HCT116 (cell line): ENCODE results near the gene VAV1. TPM values are rescaled to one million over a fixed set of nuclear protein-coding genes. Genes with fewer than 3 reads are reported as not detected.

Experiments
- ATAC-seq: fragments of 200-7000 bp; cut with Tn5 transposase; 2 replicates; pipeline ENCODE4 v1.9.1; 2020; ENCODE audit warnings: mild to moderate bottlenecking, moderate library complexity
- BruUV-seq: library from RNA; stranded (reverse); fragments of 400-500 nt; replicated peaks from 2 replicates; lab custom pipeline; 2021; lab: Mats Ljungman, UMichigan
- CTCF ChIA-PET: fragments of 300-600 bp; sonication (Branson Sonifier 250); formaldehyde crosslinking; loops from one replicate; lab custom pipeline; 2021; ENCODE audit warnings: antibody characterized with exemption; lab: Charles Lee
- POLR2A ChIA-PET: fragments of 300-600, 350-600 bp; sonication (Branson Sonifier 250); formaldehyde crosslinking; loops from one replicate; lab custom pipeline; 2021; ENCODE audit warnings: antibody characterized with exemption; lab: Charles Lee
- RAD21 ChIA-PET, 2 experiments: fragments of 300-600 bp; sonication (Branson Sonifier 250); formaldehyde crosslinking; loops; one replicate each; lab custom pipeline; 2023; ENCODE audit warnings: low total read pairs in 2 of 2; ENCODE audit not compliant: uncharacterized antibody in 2 of 2, unreplicated experiment in 2 of 2, low non-redundant PET in 1 of 2; lab: Charles Lee
- DNase-seq: peaks from one replicate; pipeline ENCODE4 v3.0.0-alpha.2; 2010; ENCODE audit warnings: low read depth, low spot score
- H2AFZ ChIP-seq: fragments of 200-600 bp; shearing (Covaris generic), sonication (generic); 2 replicates; pipeline ENCODE4 v1.6.1; 2017; ENCODE audit warnings: low read depth, mixed run types, mixed read lengths, antibody characterized with exemption, low read length; ENCODE audit not compliant: poor library complexity, severe bottlenecking
- H3K27ac ChIP-seq: 2 replicates; pipeline ENCODE4 v1.5.1; 2012; ENCODE audit warnings: low read depth, low read length
- H3K27me3 ChIP-seq: fragments of 200-600 bp; sonication (generic); 2 replicates; pipeline ENCODE4 v1.6.1; 2016; ENCODE audit warnings: mixed run types, low read length, mixed read lengths; ENCODE audit not compliant: insufficient read depth
- H3K36me3 ChIP-seq, 2 experiments: fragments of 200-500 bp in 1 of 2; fragments of 200-600 bp in 1 of 2; sonication (Bioruptor generic) in 1 of 2; sonication (generic) in 1 of 2; 2 replicates each; pipeline versions ENCODE4 v1.5.1 to v1.6.1; 2014 to 2016; ENCODE audit warnings: low read length in 2 of 2, inconsistent platforms in 1 of 2, mixed read lengths in 1 of 2, mixed run types in 1 of 2; ENCODE audit not compliant: insufficient read depth in 2 of 2, control insufficient read depth in 1 of 2
- H3K4me1 ChIP-seq, 2 experiments: fragments of 200-600 bp in 1 of 2; sonication (generic) in 1 of 2; 2 replicates each; pipeline versions ENCODE4 v1.5.1 to v1.6.1; 2012 to 2017; ENCODE audit warnings: low read length in 2 of 2, inconsistent platforms in 1 of 2, mild to moderate bottlenecking in 1 of 2, mixed read lengths in 1 of 2, mixed run types in 1 of 2, moderate library complexity in 1 of 2; ENCODE audit not compliant: insufficient read depth in 2 of 2, control insufficient read depth in 1 of 2
- H3K4me2 ChIP-seq: fragments of 200-600 bp; sonication (generic); 2 replicates; pipeline ENCODE4 v1.6.1; 2017; ENCODE audit warnings: mixed run types, low read length, mixed read lengths
- H3K4me3 ChIP-seq, 2 experiments: fragments of 200-600 bp in 1 of 2; sonication (generic) in 1 of 2; replicated peaks in 1 of 2; 2 replicates each; pipeline ENCODE4 v1.5.1; 2011 to 2016; ENCODE audit warnings: low read length in 2 of 2, control low read depth in 1 of 2, low read depth in 1 of 2, mild to moderate bottlenecking in 1 of 2, mixed read lengths in 1 of 2, mixed run types in 1 of 2
- H3K79me2 ChIP-seq: fragments of 200-600 bp; sonication (generic); 2 replicates; pipeline ENCODE4 v1.6.1; 2017; ENCODE audit warnings: mild to moderate bottlenecking, mixed run types, low read length, moderate library complexity, mixed read lengths; ENCODE audit not compliant: insufficient read depth
- H3K9ac ChIP-seq: fragments of 200-600 bp; sonication (generic); 2 replicates; pipeline ENCODE4 v1.6.1; 2016; ENCODE audit warnings: low read length, mixed read lengths
- H3K9me2 ChIP-seq: fragments of 200-600 bp; sonication (generic), shearing (Covaris generic); 2 replicates; pipeline ENCODE4 v1.6.1; 2017; ENCODE audit warnings: mixed run types, mild to moderate bottlenecking, moderate library complexity; ENCODE audit not compliant: insufficient read depth
- H3K9me3 ChIP-seq, 2 experiments: fragments of 200-500 bp in 1 of 2; fragments of 200-600 bp in 1 of 2; sonication (Bioruptor generic) in 1 of 2; sonication (generic) in 1 of 2; 2 replicates each; pipeline ENCODE4 v1.6.1; 2014 to 2017; ENCODE audit warnings: low read length in 2 of 2, mixed read lengths in 2 of 2, inconsistent platforms in 1 of 2, low read depth in 1 of 2, mild to moderate bottlenecking in 1 of 2, mixed run types in 1 of 2, moderate library complexity in 1 of 2; ENCODE audit not compliant: control insufficient read depth in 1 of 2, insufficient read depth in 1 of 2
- H4K20me1 ChIP-seq: fragments of 200-600 bp; sonication (generic), shearing (Covaris generic); 2 replicates; pipeline ENCODE4 v1.6.1; 2017; ENCODE audit warnings: mixed run types, mild to moderate bottlenecking, moderate library complexity; ENCODE audit not compliant: insufficient read depth
- EGR1 ChIP-seq: IDR thresholded peaks from 2 replicates; pipeline ENCODE4 v1.6.1; 2012; ENCODE audit warnings: low read depth
- ELF1 ChIP-seq: IDR thresholded peaks from 2 replicates; pipeline ENCODE4 v1.6.1; 2012; ENCODE audit warnings: low read depth, borderline replicate concordance
- EZH2 ChIP-seq: fragments of 200-600 bp; sonication (generic); IDR thresholded peaks from 2 replicates; pipeline ENCODE4 v1.6.1; 2017; ENCODE audit warnings: antibody characterized with exemption, mixed run types
- EZH2phosphoT487 ChIP-seq: fragments of 200-600 bp; IDR thresholded peaks from 2 replicates; pipeline ENCODE4 v1.6.1; 2018; ENCODE audit warnings: antibody characterized with exemption, borderline replicate concordance
- FOSL1 ChIP-seq: IDR thresholded peaks from 2 replicates; pipeline ENCODE4 v1.6.1; 2012; ENCODE audit warnings: low read depth
- JUND ChIP-seq: IDR thresholded peaks from 2 replicates; pipeline ENCODE4 v1.6.1; 2012
- RAD21 ChIP-seq: IDR thresholded peaks from 2 replicates; pipeline ENCODE4 v1.6.1; 2012; ENCODE audit warnings: low read depth, mild to moderate bottlenecking
- TCF7L2 ChIP-seq: IDR thresholded peaks from 2 replicates; pipeline ENCODE4 v1.7.0; 2011; ENCODE audit warnings: borderline replicate concordance, inconsistent platforms; ENCODE audit not compliant: insufficient read depth, insufficient read length; ENCODE audit errors: extremely low read depth
- YY1 ChIP-seq: IDR thresholded peaks from 2 replicates; pipeline ENCODE4 v1.6.1; 2011; ENCODE audit warnings: low read length, low read depth, moderate library complexity, mild to moderate bottlenecking; ENCODE audit not compliant: insufficient replicate concordance; ENCODE audit errors: extremely low read depth
- ZFX ChIP-seq: fragments of 450-650 bp; IDR thresholded peaks from 2 replicates; pipeline ENCODE4 v1.6.1; 2017
- ZNF274 ChIP-seq: fragments of 200-500 bp; sonication (Bioruptor generic); IDR thresholded peaks from 2 replicates; pipeline ENCODE4 v1.6.1; 2014; ENCODE audit warnings: mild to moderate bottlenecking, low read depth, low read length, inconsistent platforms
- intact Hi-C: fragments of 100-400 bp; cut with micrococcal nuclease; formaldehyde crosslinking; loops from 2 replicates; pipeline ENCODE4 v1.10.0; 2022
- total RNA-seq: library from RNA; stranded (reverse); gene quantifications from one replicate; pipeline ENCODE4 v1.2.1, GENCODE V29; 2021; ENCODE audit not compliant: unreplicated experiment
- TF ChIP-seq, protein P1 (sequence below): IDR thresholded peaks from 2 replicates; pipeline ENCODE4 v1.6.1; 2011; ENCODE audit warnings: mild to moderate bottlenecking, low read length, moderate library complexity; ENCODE audit not compliant: insufficient replicate concordance; ENCODE audit errors: extremely low read depth
- TF ChIP-seq, protein P2 (sequence below): IDR thresholded peaks from 2 replicates; pipeline ENCODE4 v1.6.1; 2012; ENCODE audit warnings: low read depth
- TF ChIP-seq, protein P3 (sequence below), 3 experiments: fragments of 200-600 bp in 1 of 3; sonication (generic) in 1 of 3; IDR thresholded peaks in 2 of 3; conservative IDR thresholded peaks in 1 of 3; 2 replicates each; pipeline ENCODE4 v1.5.1; 2012 to 2017; ENCODE audit warnings: low read depth in 2 of 3, low read length in 2 of 3, antibody characterized with exemption in 1 of 3, borderline replicate concordance in 1 of 3, control low read depth in 1 of 3, mild to moderate bottlenecking in 1 of 3, mixed read lengths in 1 of 3, mixed run types in 1 of 3, moderate library complexity in 1 of 3; ENCODE audit not compliant: insufficient read depth in 1 of 3

The VAV1 gene
- total RNA-seq, 1 experiment from 2014 or later = 20.6 TPM

DNA sequence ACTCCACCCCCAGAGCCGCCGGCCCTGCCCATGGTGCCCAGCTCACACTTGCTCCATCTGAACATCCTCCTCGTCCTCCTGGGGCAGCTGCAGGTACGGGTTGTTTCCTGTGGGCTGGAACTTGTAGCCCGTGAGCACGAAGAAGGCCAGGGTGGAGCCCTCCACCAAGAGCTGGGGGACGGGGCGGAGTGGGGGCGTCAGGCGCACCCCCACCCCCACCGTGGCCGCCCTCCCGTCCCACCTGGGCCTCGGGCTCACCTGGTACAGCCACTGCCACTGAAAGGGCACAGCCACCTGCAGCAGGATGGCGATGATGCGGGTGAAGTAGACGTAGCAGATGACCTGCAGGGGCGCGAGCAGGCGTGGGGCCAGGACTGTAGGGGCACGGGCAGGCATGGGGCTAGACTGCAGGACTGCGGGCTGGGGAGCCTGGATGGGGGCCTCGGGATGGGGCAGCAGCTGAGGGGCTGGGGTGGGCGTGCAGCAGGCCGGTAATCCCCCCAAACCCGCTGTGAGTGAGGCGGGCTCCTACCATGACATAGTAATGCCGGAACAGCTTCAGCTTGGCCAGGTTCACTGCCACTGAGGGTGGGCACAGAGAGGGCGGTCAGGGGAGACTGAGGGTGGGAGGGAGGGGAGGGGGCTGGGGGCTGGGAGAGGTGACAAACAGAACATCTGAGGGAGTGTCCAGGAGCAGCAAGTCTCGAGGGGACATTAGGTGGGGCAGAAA is 41.4 kb upstream of the VAV1 start:
- ATAC-seq = peak; percentile 37
- ChIA-PET RAD21 (interaction anchor here in 1 of 2 experiments (0.7 kb wide), 1 partner anchor 182 kb away, joined by 7 read pairs; no protein-coding TSS in a partner anchor), CTCF (no interaction called here), POLR2A (interaction anchor here (0.6 kb wide), 2 partner anchors 37 to 128 kb away, joined by 4 to 5 read pairs; no protein-coding TSS in a partner anchor)
- Histone ChIP-seq H3K9ac (no peak overlapping the region), H3K27ac (peak overlapping the region; percentile 45; the same call in 1 of the 2 replicates), H3K4me2 (peak overlapping the region; percentile 23), H3K9me3 (no peaks in the 10 kb centered on the region), H3K79me2 (peaks cover 9% of the 10 kb centered on the region), H3K9me2 (no peaks in the 10 kb centered on the region), H3K36me3 (no peaks in the 10 kb centered on the region; a peak in 2 of 4 replicates), H4K20me1 (no peaks in the 10 kb centered on the region), H3K4me1 (peaks cover 12 to 24% of the 10 kb centered on the region in 2 experiments), H2AFZ (no peak overlapping the region), H3K27me3 (no peaks in the 10 kb centered on the region), H3K4me3 (no peak overlapping the region)
- intact Hi-C loops = no loop called here
- no TSS peak for BruUV-seq
- TF ChIP-seq JUND (no peak), YY1 (no peak), ZFX (no peak), FOSL1 (no peak), RAD21 (no peak), EZH2 (no peak), EGR1 (no peak), ZNF274 (no peak), EZH2phosphoT487 (no peak), ELF1 (no peak), TCF7L2 (no peak)
- TF ChIP-seq, protein P1, sequence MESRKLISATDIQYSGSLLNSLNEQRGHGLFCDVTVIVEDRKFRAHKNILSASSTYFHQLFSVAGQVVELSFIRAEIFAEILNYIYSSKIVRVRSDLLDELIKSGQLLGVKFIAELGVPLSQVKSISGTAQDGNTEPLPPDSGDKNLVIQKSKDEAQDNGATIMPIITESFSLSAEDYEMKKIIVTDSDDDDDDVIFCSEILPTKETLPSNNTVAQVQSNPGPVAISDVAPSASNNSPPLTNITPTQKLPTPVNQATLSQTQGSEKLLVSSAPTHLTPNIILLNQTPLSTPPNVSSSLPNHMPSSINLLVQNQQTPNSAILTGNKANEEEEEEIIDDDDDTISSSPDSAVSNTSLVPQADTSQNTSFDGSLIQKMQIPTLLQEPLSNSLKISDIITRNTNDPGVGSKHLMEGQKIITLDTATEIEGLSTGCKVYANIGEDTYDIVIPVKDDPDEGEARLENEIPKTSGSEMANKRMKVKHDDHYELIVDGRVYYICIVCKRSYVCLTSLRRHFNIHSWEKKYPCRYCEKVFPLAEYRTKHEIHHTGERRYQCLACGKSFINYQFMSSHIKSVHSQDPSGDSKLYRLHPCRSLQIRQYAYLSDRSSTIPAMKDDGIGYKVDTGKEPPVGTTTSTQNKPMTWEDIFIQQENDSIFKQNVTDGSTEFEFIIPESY = no peak
- TF ChIP-seq, protein P2, sequence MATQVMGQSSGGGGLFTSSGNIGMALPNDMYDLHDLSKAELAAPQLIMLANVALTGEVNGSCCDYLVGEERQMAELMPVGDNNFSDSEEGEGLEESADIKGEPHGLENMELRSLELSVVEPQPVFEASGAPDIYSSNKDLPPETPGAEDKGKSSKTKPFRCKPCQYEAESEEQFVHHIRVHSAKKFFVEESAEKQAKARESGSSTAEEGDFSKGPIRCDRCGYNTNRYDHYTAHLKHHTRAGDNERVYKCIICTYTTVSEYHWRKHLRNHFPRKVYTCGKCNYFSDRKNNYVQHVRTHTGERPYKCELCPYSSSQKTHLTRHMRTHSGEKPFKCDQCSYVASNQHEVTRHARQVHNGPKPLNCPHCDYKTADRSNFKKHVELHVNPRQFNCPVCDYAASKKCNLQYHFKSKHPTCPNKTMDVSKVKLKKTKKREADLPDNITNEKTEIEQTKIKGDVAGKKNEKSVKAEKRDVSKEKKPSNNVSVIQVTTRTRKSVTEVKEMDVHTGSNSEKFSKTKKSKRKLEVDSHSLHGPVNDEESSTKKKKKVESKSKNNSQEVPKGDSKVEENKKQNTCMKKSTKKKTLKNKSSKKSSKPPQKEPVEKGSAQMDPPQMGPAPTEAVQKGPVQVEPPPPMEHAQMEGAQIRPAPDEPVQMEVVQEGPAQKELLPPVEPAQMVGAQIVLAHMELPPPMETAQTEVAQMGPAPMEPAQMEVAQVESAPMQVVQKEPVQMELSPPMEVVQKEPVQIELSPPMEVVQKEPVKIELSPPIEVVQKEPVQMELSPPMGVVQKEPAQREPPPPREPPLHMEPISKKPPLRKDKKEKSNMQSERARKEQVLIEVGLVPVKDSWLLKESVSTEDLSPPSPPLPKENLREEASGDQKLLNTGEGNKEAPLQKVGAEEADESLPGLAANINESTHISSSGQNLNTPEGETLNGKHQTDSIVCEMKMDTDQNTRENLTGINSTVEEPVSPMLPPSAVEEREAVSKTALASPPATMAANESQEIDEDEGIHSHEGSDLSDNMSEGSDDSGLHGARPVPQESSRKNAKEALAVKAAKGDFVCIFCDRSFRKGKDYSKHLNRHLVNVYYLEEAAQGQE = no peak
- TF ChIP-seq, protein P3, sequence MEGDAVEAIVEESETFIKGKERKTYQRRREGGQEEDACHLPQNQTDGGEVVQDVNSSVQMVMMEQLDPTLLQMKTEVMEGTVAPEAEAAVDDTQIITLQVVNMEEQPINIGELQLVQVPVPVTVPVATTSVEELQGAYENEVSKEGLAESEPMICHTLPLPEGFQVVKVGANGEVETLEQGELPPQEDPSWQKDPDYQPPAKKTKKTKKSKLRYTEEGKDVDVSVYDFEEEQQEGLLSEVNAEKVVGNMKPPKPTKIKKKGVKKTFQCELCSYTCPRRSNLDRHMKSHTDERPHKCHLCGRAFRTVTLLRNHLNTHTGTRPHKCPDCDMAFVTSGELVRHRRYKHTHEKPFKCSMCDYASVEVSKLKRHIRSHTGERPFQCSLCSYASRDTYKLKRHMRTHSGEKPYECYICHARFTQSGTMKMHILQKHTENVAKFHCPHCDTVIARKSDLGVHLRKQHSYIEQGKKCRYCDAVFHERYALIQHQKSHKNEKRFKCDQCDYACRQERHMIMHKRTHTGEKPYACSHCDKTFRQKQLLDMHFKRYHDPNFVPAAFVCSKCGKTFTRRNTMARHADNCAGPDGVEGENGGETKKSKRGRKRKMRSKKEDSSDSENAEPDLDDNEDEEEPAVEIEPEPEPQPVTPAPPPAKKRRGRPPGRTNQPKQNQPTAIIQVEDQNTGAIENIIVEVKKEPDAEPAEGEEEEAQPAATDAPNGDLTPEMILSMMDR (IDR thresholded peaks at IDR 0.05 in 2 of 3, conservative IDR thresholded peaks at IDR 0.05 in 1 of 3; ENCODE audit: borderline replicate concordance in 1 of 3, insufficient read depth in 1 of 3, low read depth in 2 of 3, low read length in 2 of 3) = no peak
- DNase-seq = no peak
